Vagina (tissue), 2 donors: Measurements from ENCODE around the gene KCNK4.

Source experiments
- POLR2A ChIP-seq, 2 donors: fragments of 450-650 bp; IDR thresholded peaks; one replicate each; pipeline ENCODE4 v1.6.1; 2017; ENCODE audit warnings: antibody characterized with exemption in 2 of 2, mild to moderate bottlenecking in 2 of 2, moderate library complexity in 2 of 2
- POLR2AphosphoS5 ChIP-seq, 2 donors: sonication (generic); formaldehyde crosslinking; IDR thresholded peaks; one replicate each; pipeline ENCODE4 v1.9.0; 2017; ENCODE audit warnings: antibody characterized with exemption in 2 of 2, mild to moderate bottlenecking in 2 of 2, low read depth in 1 of 2; ENCODE audit not compliant: insufficient read depth in 1 of 2
- TF ChIP-seq, protein P1 (sequence below), 3 experiments: fragments of 450-650 bp in 2 of 3; fragments of 200-600 bp in 1 of 3; sonication (generic) in 1 of 3; IDR thresholded peaks; one replicate each; pipeline ENCODE4 v1.5.1; 2017 to 2019; ENCODE audit warnings: antibody characterized with exemption in 3 of 3, mild to moderate bottlenecking in 2 of 3, moderate library complexity in 2 of 3

DNA sequence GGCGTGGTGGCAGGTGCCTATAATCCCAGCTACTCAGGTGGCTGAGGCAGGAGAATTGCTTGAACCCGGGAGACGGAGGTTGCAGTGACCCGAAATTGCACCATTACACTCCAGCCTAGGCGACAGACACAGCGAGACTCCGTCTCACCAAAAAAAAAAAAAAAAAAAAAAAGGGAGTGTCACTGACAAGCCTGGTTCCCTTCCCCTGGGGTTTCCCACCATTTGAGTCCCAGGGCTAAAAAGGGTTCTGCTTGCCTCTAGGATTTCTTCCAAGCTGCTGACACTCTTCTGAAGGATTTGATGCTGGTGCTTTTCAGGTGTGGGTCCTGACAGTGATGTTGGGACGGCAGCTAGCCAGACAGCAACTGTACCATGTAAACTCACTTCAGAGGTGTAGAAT is 47.6 kb downstream of the KCNK4 start:
- TF ChIP-seq, protein P1, sequence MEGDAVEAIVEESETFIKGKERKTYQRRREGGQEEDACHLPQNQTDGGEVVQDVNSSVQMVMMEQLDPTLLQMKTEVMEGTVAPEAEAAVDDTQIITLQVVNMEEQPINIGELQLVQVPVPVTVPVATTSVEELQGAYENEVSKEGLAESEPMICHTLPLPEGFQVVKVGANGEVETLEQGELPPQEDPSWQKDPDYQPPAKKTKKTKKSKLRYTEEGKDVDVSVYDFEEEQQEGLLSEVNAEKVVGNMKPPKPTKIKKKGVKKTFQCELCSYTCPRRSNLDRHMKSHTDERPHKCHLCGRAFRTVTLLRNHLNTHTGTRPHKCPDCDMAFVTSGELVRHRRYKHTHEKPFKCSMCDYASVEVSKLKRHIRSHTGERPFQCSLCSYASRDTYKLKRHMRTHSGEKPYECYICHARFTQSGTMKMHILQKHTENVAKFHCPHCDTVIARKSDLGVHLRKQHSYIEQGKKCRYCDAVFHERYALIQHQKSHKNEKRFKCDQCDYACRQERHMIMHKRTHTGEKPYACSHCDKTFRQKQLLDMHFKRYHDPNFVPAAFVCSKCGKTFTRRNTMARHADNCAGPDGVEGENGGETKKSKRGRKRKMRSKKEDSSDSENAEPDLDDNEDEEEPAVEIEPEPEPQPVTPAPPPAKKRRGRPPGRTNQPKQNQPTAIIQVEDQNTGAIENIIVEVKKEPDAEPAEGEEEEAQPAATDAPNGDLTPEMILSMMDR (IDR thresholded peaks at IDR 0.05), result no peak
- TF ChIP-seq POLR2AphosphoS5 (IDR thresholded peaks at IDR 0.05; ENCODE audit: insufficient read depth in 1 of 2, low read depth in 1 of 2) (no peak), POLR2A (IDR thresholded peaks at IDR 0.05) (no peak)
